Right cardiac atrium (tissue), 5 donors: ENCODE data around the gene ARID3C. TPM values are rescaled to one million over a fixed set of nuclear protein-coding genes. Genes with fewer than 3 reads are reported as not detected.

Source experiments
- ATAC-seq, 2 donors: fragments of 200-7000 bp; cut with Tn5 transposase; one replicate each; pipeline versions ENCODE4 v1.8.0 to v1.9.1; 2020; ENCODE audit warnings: moderate library complexity in 2 of 2, mild to moderate bottlenecking in 1 of 2
- DNase-seq, 3 donors: peaks; one replicate each; pipeline ENCODE4 v3.0.0-alpha.2; 2020
- H3K27ac ChIP-seq: one replicate; pipeline ENCODE4 v1.5.1; 2013; ENCODE audit warnings: mild to moderate bottlenecking, low read length, control low read depth, moderate library complexity
- H3K27me3 ChIP-seq: one replicate; pipeline ENCODE4 v1.6.1; 2013; ENCODE audit not compliant: control insufficient read depth, insufficient read depth
- H3K4me1 ChIP-seq: one replicate; pipeline ENCODE4 v1.6.1; 2013; ENCODE audit warnings: low read length; ENCODE audit not compliant: control insufficient read depth, insufficient read depth
- H3K4me3 ChIP-seq: one replicate; pipeline ENCODE4 v1.5.1; 2013; ENCODE audit warnings: low read length, control low read depth
- H3K9me3 ChIP-seq: one replicate; pipeline ENCODE4 v1.6.1; 2013; ENCODE audit warnings: low read length; ENCODE audit not compliant: control insufficient read depth
- WGBS: extraction: QIAGEN DNeasy Blood & Tissue Kit; methylation state at CpG from one replicate; pipeline ENCODE4 v1.1.7; 2013; 5-methylcytosine and 5-hydroxymethylcytosine counted together
- intact Hi-C, 4 donors: fragments of 100-400 bp; cut with DNase I; formaldehyde crosslinking; loops; one replicate each; pipeline versions ENCODE4 v1.11.0 to v1.14.0; 2022 to 2023
- polyA plus RNA-seq: library from polyadenylated mRNA; stranded (reverse); fragments of 200-250 nt; gene quantifications from one replicate; pipeline ENCODE4 v1.2.3, GENCODE V29; 2013
- total RNA-seq, 4 donors: library from RNA; stranded (reverse); fragmentation: NEBNext Ultra II Directional; extraction: Animal tissue kit (Norgen Biotek cat#: 25700); gene quantifications; one replicate each; pipeline ENCODE4 v1.2.1, GENCODE V29; 2021
- donor health status: healthy with polysubstance abuse.
- donor health status: DM: no; HTN: yes; CAD: no.
- donor health status: DM: no; HTN: no; CAD: no.
- donor health status: DM: no; HTN: yes; CAD: no; lungs with severe emphysema.
- donor health status: DM: yes; HTN: yes; CAD: no.

ARID3C gene
- total and polyA plus RNA-seq, 5 donors = not detected

GRCh38 chr9:34624475-34625185 lies 4.2 kb downstream of the ARID3C start:
- intact Hi-C loops = no loop called here
- WGBS = 13% methylated on average over 39 of the region's 39 CpGs

GRCh38 chr9:34623374-34624235 lies 5.3 kb downstream of the ARID3C start:
- H3K9me3 ChIP-seq = no peaks in the 10 kb centered on the region
- no peak for DNase-seq
- 11% methylated on average over 63 of the region's 63 CpGs for whole genome bisulfite sequencing

More at GRCh38 chr9:34624475-34625185, 4.2 kb downstream of the ARID3C start:
- DNase-seq (no peak), ATAC-seq (no peak)
- Histone ChIP-seq H3K27me3 (no peaks in the 10 kb centered on the region), H3K4me3 (no peak overlapping the region), H3K4me1 (peaks cover 4% of the 10 kb centered on the region), H3K9me3 (no peaks in the 10 kb centered on the region), H3K27ac (no peak overlapping the region)

GRCh38 chr9:34620061-34620994 lies 8.5 kb downstream of the ARID3C start, which contains the start of gene DCTN3:
DCTN3 (minus strand) TSS chr9:34620495; CDS start chr9:34620464, 31 bp downstream.
- DNase-seq = peak; percentile 95 to 97 (median 95)
- Histone ChIP-seq H3K4me1 (peaks cover 7% of the 10 kb centered on the region), H3K27me3 (no peaks in the 10 kb centered on the region), H3K27ac (peak within 1 kb of the TSS; percentile 2), H3K9me3 (no peaks in the 10 kb centered on the region), H3K4me3 (peak within 1 kb of the TSS; percentile 92)
- intact Hi-C loops = no loop called here
- ATAC-seq = peak; percentile 97 to 98
- 4% methylated on average over 43 of the region's 43 CpGs for WGBS

More at GRCh38 chr9:34623374-34624235, 5.3 kb downstream of the ARID3C start:
- intact Hi-C loops = no loop called here
- no peak overlapping the region for H3K27ac ChIP-seq
- H3K27me3 ChIP-seq = no peaks in the 10 kb centered on the region
- no peak for ATAC-seq
- no peak overlapping the region for H3K4me3 ChIP-seq
- peaks cover 7% of the 10 kb centered on the region for H3K4me1 ChIP-seq

GRCh38 chr9:34615132-34615531 lies 13.7 kb downstream of the ARID3C start:
- intact Hi-C loops = loop anchor here in 1 of 4 donors (10.0 kb wide), 1 partner anchor 280 kb away; no protein-coding TSS in a partner anchor
- Histone ChIP-seq H3K4me3 (no peak overlapping the region), H3K4me1 (peaks cover 15% of the 10 kb centered on the region), H3K9me3 (no peaks in the 10 kb centered on the region), H3K27me3 (no peaks in the 10 kb centered on the region), H3K27ac (no peak overlapping the region)
- ATAC-seq (no peak), DNase-seq (no peak)
- 82% methylated on average over 2 of the region's 2 CpGs for WGBS

GRCh38 chr9:34612788-34613390 lies 16.0 kb downstream of the ARID3C start:
- intact Hi-C loops = loop anchor here in 1 of 4 donors (10.0 kb wide), 1 partner anchor 278 kb away; no protein-coding TSS in a partner anchor
- peak overlapping the region; percentile 89 for H3K4me3 ChIP-seq
- peak; percentile 67 to 71 for ATAC-seq

GRCh38 chr9:34611811-34612787 lies 16.8 kb downstream of the ARID3C start, which contains the start of gene RPP25L:
RPP25L (minus strand) TSS chr9:34612097; CDS start chr9:34611296, 801 bp downstream.
- under 1% methylated on average over 77 of the region's 77 CpGs for WGBS
- no peaks in the 10 kb centered on the region for H3K9me3 ChIP-seq
- intact Hi-C loops = loop anchor here in 1 of 4 donors (10.0 kb wide), 1 partner anchor 277 kb away; no protein-coding TSS in a partner anchor
- ATAC-seq = peak; percentile 96 to 97
- H3K4me1 ChIP-seq = peaks cover 10% of the 10 kb centered on the region
- DNase-seq = peak; percentile 91 to 96 (median 95)
- peak within 1 kb of the TSS; percentile 97 for H3K27ac ChIP-seq
- H3K4me3 ChIP-seq = peak within 1 kb of the TSS; percentile 89
- no peaks in the 10 kb centered on the region for H3K27me3 ChIP-seq

More at GRCh38 chr9:34612788-34613390, 16.0 kb downstream of the ARID3C start:
- peak; percentile 79 to 88 (median 85) for DNase-seq
- Histone ChIP-seq H3K27me3 (no peaks in the 10 kb centered on the region), H3K4me1 (peaks cover 10% of the 10 kb centered on the region), H3K9me3 (no peaks in the 10 kb centered on the region), H3K27ac (peak overlapping the region; percentile 63)
- WGBS = 3% methylated on average over 15 of the region's 15 CpGs

GRCh38 chr9:34611251-34611810 lies 17.5 kb downstream of the ARID3C start:
- WGBS = 62% methylated on average over 10 of the region's 10 CpGs

GRCh38 chr9:34610434-34611206 lies 18.2 kb downstream of the ARID3C start:
- intact Hi-C loops = loop anchor here in 1 of 4 donors (10.0 kb wide), 1 partner anchor 276 kb away; no protein-coding TSS in a partner anchor
- Histone ChIP-seq H3K9me3 (no peaks in the 10 kb centered on the region), H3K27ac (no peak overlapping the region), H3K4me1 (peaks cover 10% of the 10 kb centered on the region), H3K27me3 (no peaks in the 10 kb centered on the region), H3K4me3 (no peak overlapping the region)
- no peak for ATAC-seq
- WGBS = 93% methylated on average over 20 of the region's 20 CpGs
- peak in 1 of 3 donors; percentile 70 for DNase-seq

More at GRCh38 chr9:34611251-34611810, 17.5 kb downstream of the ARID3C start:
- H3K27me3 ChIP-seq = no peaks in the 10 kb centered on the region
- intact Hi-C loops = loop anchor here in 1 of 4 donors (10.0 kb wide), 1 partner anchor 277 kb away; no protein-coding TSS in a partner anchor
- peak overlapping the region; percentile 97 for H3K27ac ChIP-seq
- H3K9me3 ChIP-seq = no peaks in the 10 kb centered on the region
- ATAC-seq = peak; percentile 34 to 40
- H3K4me3 ChIP-seq = peak overlapping the region; percentile 89
- peaks cover 10% of the 10 kb centered on the region for H3K4me1 ChIP-seq
- DNase-seq = peak; percentile 41 to 60 (median 59)
